ENCODE data around the gene PHACTR4. TPM values are rescaled to one million over a fixed set of nuclear protein-coding genes. Genes with fewer than 3 reads are reported as not detected.

The PHACTR4 gene
- total RNA-seq, 2 donors from 2014 or later = 14.5 to 32.6 TPM

- Histone ChIP-seq H3K27ac (no peak overlapping the region), H3K4me3 (no peak overlapping the region), H3K4me1 (no peaks in the 10 kb centered on the region), H3K27me3 (no peaks in the 10 kb centered on the region), H3K9me3 (no peaks in the 10 kb centered on the region), H3K36me3 (replicated peaks in 1 of 2; ENCODE audit: insufficient read depth in 1 of 2, low read depth in 2 of 2) (no peaks in the 10 kb centered on the region)
- no peak for DNase-seq
- no peak for ATAC-seq
- intact Hi-C loops (cut with DNase I) = no loop called here
- TF ChIP-seq, protein P1, sequence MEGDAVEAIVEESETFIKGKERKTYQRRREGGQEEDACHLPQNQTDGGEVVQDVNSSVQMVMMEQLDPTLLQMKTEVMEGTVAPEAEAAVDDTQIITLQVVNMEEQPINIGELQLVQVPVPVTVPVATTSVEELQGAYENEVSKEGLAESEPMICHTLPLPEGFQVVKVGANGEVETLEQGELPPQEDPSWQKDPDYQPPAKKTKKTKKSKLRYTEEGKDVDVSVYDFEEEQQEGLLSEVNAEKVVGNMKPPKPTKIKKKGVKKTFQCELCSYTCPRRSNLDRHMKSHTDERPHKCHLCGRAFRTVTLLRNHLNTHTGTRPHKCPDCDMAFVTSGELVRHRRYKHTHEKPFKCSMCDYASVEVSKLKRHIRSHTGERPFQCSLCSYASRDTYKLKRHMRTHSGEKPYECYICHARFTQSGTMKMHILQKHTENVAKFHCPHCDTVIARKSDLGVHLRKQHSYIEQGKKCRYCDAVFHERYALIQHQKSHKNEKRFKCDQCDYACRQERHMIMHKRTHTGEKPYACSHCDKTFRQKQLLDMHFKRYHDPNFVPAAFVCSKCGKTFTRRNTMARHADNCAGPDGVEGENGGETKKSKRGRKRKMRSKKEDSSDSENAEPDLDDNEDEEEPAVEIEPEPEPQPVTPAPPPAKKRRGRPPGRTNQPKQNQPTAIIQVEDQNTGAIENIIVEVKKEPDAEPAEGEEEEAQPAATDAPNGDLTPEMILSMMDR (IDR thresholded peaks at IDR 0.05) = no peak
- no peak for TF ChIP-seq POLR2A (IDR thresholded peaks at IDR 0.05)
- 90 to 91% methylated on average over 1 of the region's 1 CpG for WGBS, 2 donors
Measured at GRCh38 chr1:28426831-28427230, 57.3 kb downstream of the PHACTR4 start.

- no peak for TF ChIP-seq POLR2A (IDR thresholded peaks at IDR 0.05)
- TF ChIP-seq, protein P1 (IDR thresholded peaks at IDR 0.05) = no peak
- 71 to 95% methylated on average over 1 of the region's 1 CpG for WGBS, 2 donors
Measured at GRCh38 chr1:28428012-28428411, 58.5 kb downstream of the PHACTR4 start.

DNA sequence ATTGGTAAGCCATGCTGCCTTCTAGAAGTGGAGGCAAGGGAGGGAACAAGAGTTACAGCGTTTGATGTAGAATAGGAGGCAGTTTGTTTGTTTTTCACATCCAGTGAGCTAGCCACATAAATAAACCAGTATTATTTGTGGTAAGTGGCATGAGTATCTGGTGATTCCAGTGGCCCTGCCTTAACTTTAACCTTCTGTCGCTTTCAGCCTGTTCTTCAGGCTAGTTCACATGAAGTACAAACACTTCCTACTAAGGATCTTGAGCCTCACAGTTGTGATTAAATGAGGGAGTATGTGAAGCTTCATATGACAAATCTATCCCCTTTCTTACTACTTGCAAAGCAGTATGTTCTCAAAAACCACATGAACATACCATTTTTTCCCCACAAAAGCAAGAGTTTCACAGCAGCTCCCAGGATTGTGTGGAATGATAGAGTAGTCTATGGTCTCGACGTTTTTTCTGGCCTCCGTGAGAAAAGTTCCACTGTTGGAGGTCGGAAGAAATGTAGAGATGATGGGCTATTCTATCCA is 59.5 kb downstream of the PHACTR4 start:
- DNase-seq = no peak

More at GRCh38 chr1:28428012-28428411, 58.5 kb downstream of the PHACTR4 start:
- H3K4me3 ChIP-seq = no peak overlapping the region
- ATAC-seq (no peak), DNase-seq (no peak)
- H3K4me1 ChIP-seq = no peaks in the 10 kb centered on the region
- intact Hi-C loops (cut with DNase I) = no loop called here
- H3K27ac ChIP-seq = no peak overlapping the region
- H3K27me3 ChIP-seq = no peaks in the 10 kb centered on the region
- H3K36me3 ChIP-seq (replicated peaks in 1 of 2; ENCODE audit: insufficient read depth in 1 of 2, low read depth in 2 of 2) = no peaks in the 10 kb centered on the region
- no peaks in the 10 kb centered on the region for H3K9me3 ChIP-seq

DNA sequence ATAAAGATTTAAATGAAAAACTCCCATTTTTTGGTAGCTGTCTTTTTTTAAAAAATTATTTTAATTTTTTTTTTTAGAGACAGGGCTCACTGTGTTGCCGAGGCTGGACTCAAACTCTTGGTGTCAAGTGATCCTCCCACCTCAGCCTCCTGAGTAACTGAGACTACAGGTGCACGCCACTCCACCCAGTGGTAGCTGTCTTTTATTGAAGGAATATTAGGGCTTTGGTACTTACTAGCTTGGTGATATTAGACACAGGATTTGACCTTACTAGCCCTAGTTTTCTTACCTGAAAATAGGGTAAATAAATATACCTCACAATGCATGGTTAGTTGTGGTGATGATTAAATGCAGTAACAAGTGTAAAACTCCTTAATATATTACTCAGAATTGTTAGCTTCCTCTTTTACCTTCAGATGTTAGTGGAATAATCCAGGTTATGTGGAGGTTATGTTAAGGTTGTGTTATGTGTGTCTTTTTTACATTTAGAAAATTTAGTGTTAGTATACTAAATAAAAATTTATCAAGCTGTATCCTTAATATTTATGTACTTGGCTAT is 66.8 kb downstream of the PHACTR4 start:
- ATAC-seq (no peak), DNase-seq (no peak)
- no peak for TF ChIP-seq POLR2A (IDR thresholded peaks at IDR 0.05)
- TF ChIP-seq, protein P1 (IDR thresholded peaks at IDR 0.05) = no peak
- Histone ChIP-seq H3K27me3 (no peaks in the 10 kb centered on the region), H3K9me3 (no peaks in the 10 kb centered on the region), H3K4me3 (no peak overlapping the region), H3K36me3 (replicated peaks in 1 of 2; ENCODE audit: insufficient read depth in 1 of 2, low read depth in 2 of 2) (no peaks in the 10 kb centered on the region), H3K27ac (peak overlapping the region in 1 of 4 donors; percentile 76), H3K4me1 (peaks cover 29% of the 10 kb centered on the region)
- intact Hi-C loops (cut with DNase I) = no loop called here
- 50 to 90% methylated on average over 2 of the region's 2 CpGs for WGBS, 2 donors

More for the DNA sequence above, 59.5 kb downstream of the PHACTR4 start:
- Histone ChIP-seq H3K36me3 (replicated peaks in 1 of 2; ENCODE audit: insufficient read depth in 1 of 2, low read depth in 2 of 2) (no peaks in the 10 kb centered on the region), H3K27ac (no peak overlapping the region), H3K9me3 (no peaks in the 10 kb centered on the region), H3K4me3 (no peak overlapping the region), H3K4me1 (peaks cover 4% of the 10 kb centered on the region), H3K27me3 (no peaks in the 10 kb centered on the region)
- intact Hi-C loops (cut with DNase I) = no loop called here
- ATAC-seq = no peak
- no peak for TF ChIP-seq POLR2A (IDR thresholded peaks at IDR 0.05)
- TF ChIP-seq, protein P1 (IDR thresholded peaks at IDR 0.05) = no peak
- WGBS, 2 donors = 79 to 87% methylated on average over 6 of the region's 6 CpGs
